B cell (primary cell): ENCODE results near the gene TBC1D9B. TPM values are rescaled to one million over a fixed set of nuclear protein-coding genes. Genes with fewer than 3 reads are reported as not detected.

Experiments used
- ATAC-seq: fragments of 200-7000 bp; cut with Tn5 transposase; one replicate; pipeline ENCODE4 v1.10.0; 2021; ENCODE audit warnings: low read depth, mild to moderate bottlenecking, moderate number of reproducible peaks, moderate library complexity
- CTCF ChIA-PET: fragments of 350-600 bp; sonication (Branson Sonifier 250); formaldehyde crosslinking; loops from one replicate; lab custom pipeline; 2021; ENCODE audit warnings: antibody characterized with exemption, inconsistent platforms; lab: Charles Lee
- POLR2A ChIA-PET: fragments of 350-600 bp; sonication (Branson Sonifier 250); formaldehyde crosslinking; loops from one replicate; lab custom pipeline; 2021; ENCODE audit warnings: antibody characterized with exemption; lab: Charles Lee
- DNase-seq: peaks from one replicate; pipeline ENCODE4 v3.0.0; 2013
- H2AFZ ChIP-seq: 2 replicates; pipeline ENCODE4 v1.6.1; 2012; ENCODE audit warnings: mild to moderate bottlenecking, low read depth, low read length; ENCODE audit not compliant: insufficient read depth, poor library complexity, severe bottlenecking
- H3K27ac ChIP-seq, 2 donors: 1 replicate in 1 of 2; 2 replicates in 1 of 2; pipeline ENCODE4 v1.5.1; 2012 to 2013; ENCODE audit warnings: low read length in 2 of 2, mild to moderate bottlenecking in 2 of 2, moderate library complexity in 1 of 2
- H3K27me3 ChIP-seq, 4 experiments: fragments of 200-600 bp in 1 of 4; sonication (generic) in 1 of 4; replicated peaks in 1 of 4; 1 replicate in 2 of 4; 2 replicates in 2 of 4; pipeline versions ENCODE4 v1.6.1 to v1.7.0; 2013 to 2016; ENCODE audit warnings: low read length in 3 of 4, mild to moderate bottlenecking in 2 of 4, mixed read lengths in 1 of 4, moderate library complexity in 1 of 4; ENCODE audit not compliant: insufficient read depth in 4 of 4, control insufficient read depth in 3 of 4; ENCODE audit errors: control extremely low read depth in 1 of 4
- H3K36me3 ChIP-seq, 2 experiments: replicated peaks in 1 of 2; 1 replicate in 1 of 2; 2 replicates in 1 of 2; pipeline versions ENCODE4 v1.6.1 to v1.7.1; 2013; ENCODE audit warnings: low read length in 1 of 2; ENCODE audit not compliant: insufficient read depth in 2 of 2, control insufficient read depth in 1 of 2; ENCODE audit errors: control extremely low read depth in 1 of 2, extremely low read depth in 1 of 2
- H3K4me1 ChIP-seq, 2 donors: fragments of 200-600 bp in 1 of 2; sonication (generic) in 1 of 2; 1 replicate in 1 of 2; 2 replicates in 1 of 2; pipeline versions ENCODE4 v1.5.1 to v1.6.1; 2013 to 2017; ENCODE audit warnings: low read length in 2 of 2; ENCODE audit not compliant: control insufficient read depth in 2 of 2, insufficient read depth in 2 of 2
- H3K4me2 ChIP-seq: replicated peaks from 2 replicates; pipeline ENCODE3; 2012; ENCODE audit warnings: mild to moderate bottlenecking, low read depth, low read length; ENCODE audit not compliant: poor library complexity, severe bottlenecking
- H3K4me3 ChIP-seq, 5 experiments: fragments of 200-600 bp in 1 of 5; sonication (generic) in 1 of 5; 1 replicate in 3 of 5; 2 replicates in 2 of 5; pipeline versions ENCODE4 v1.5.1 to v1.7.0; 2011 to 2016; ENCODE audit warnings: low read length in 4 of 5, mild to moderate bottlenecking in 4 of 5, low read depth in 2 of 5, control low read depth in 1 of 5, moderate library complexity in 1 of 5; ENCODE audit not compliant: insufficient read depth in 1 of 5; ENCODE audit errors: control extremely low read depth in 1 of 5, extremely low read depth in 1 of 5
- H3K79me2 ChIP-seq: fragments of 200-600 bp; sonication (generic); one replicate; pipeline ENCODE4 v1.6.0; 2016; ENCODE audit warnings: low read length; ENCODE audit not compliant: control insufficient read depth, insufficient read depth
- H3K9ac ChIP-seq: fragments of 200-600 bp; sonication (generic); 2 replicates; pipeline ENCODE4 v1.6.1; 2017; ENCODE audit warnings: mild to moderate bottlenecking, low read length, moderate library complexity
- H3K9me3 ChIP-seq, 3 donors: one replicate each; pipeline versions ENCODE4 v1.6.1 to v1.7.1; 2013; ENCODE audit warnings: low read length in 2 of 3; ENCODE audit not compliant: control insufficient read depth in 2 of 3, insufficient read depth in 1 of 3; ENCODE audit errors: control extremely low read depth in 1 of 3
- H4K20me1 ChIP-seq: 2 replicates; pipeline ENCODE4 v1.6.0; 2012; ENCODE audit warnings: mild to moderate bottlenecking, low read length; ENCODE audit not compliant: insufficient read depth, control insufficient read depth, poor library complexity, severe bottlenecking
- H3K27ac Mint-ChIP-seq: one replicate; pipeline ENCODE4 v1.8.0; 2021; ENCODE audit warnings: mixed read lengths
- H3K27me3 Mint-ChIP-seq: one replicate; pipeline ENCODE4 v1.8.0; 2021; ENCODE audit warnings: mixed read lengths
- H3K4me1 Mint-ChIP-seq: one replicate; pipeline ENCODE4 v1.8.0; 2021; ENCODE audit warnings: mixed read lengths
- H3K4me3 Mint-ChIP-seq: one replicate; pipeline ENCODE4 v1.8.0; 2021; ENCODE audit warnings: mixed read lengths
- H3K9me3 Mint-ChIP-seq: one replicate; pipeline ENCODE4 v1.8.0; 2022; ENCODE audit warnings: mixed read lengths; ENCODE audit not compliant: insufficient read depth
- EZH2 ChIP-seq: IDR thresholded peaks from 2 replicates; pipeline ENCODE4 v1.6.1; 2012; ENCODE audit warnings: borderline replicate concordance, low read depth, mild to moderate bottlenecking, moderate library complexity, low read length; ENCODE audit not compliant: insufficient read depth, poor library complexity, severe bottlenecking
- WGBS: methylation state at CpG from one replicate; pipeline ENCODE4 v1.1.5; 2013; ENCODE audit warnings: missing lambda C conversion rate; ENCODE audit not compliant: insufficient coverage; 5-methylcytosine and 5-hydroxymethylcytosine counted together
- intact Hi-C: fragments of 100-400 bp; cut with micrococcal nuclease; formaldehyde crosslinking; loops from one replicate; pipeline ENCODE4 v1.10.0; 2022
- polyA plus RNA-seq: library from polyadenylated mRNA; depleted of rRNA; stranded (reverse); fragments of >200 nt; gene quantifications from 2 replicates; pipeline ENCODE4 v1.2.3, GENCODE V29; 2012
- total RNA-seq, 2 donors: library from RNA; stranded (reverse); fragments of 120-200 nt in 1 of 2; gene quantifications; 1 replicate in 1 of 2; 2 replicates in 1 of 2; pipeline versions ENCODE4 v1.2.3 to v1.2.4, GENCODE V29; 2013 to 2022
- TF ChIP-seq, protein P1 (sequence below): fragments of 200-600 bp; IDR thresholded peaks from one replicate; pipeline ENCODE4 v1.8.0; 2022; ENCODE audit warnings: antibody characterized with exemption, mild to moderate bottlenecking

The TBC1D9B gene
- total and polyA plus RNA-seq, 2 donors (not counting 1 experiment from before 2014, with no cell fraction given) = 143 to 144 TPM

DNA sequence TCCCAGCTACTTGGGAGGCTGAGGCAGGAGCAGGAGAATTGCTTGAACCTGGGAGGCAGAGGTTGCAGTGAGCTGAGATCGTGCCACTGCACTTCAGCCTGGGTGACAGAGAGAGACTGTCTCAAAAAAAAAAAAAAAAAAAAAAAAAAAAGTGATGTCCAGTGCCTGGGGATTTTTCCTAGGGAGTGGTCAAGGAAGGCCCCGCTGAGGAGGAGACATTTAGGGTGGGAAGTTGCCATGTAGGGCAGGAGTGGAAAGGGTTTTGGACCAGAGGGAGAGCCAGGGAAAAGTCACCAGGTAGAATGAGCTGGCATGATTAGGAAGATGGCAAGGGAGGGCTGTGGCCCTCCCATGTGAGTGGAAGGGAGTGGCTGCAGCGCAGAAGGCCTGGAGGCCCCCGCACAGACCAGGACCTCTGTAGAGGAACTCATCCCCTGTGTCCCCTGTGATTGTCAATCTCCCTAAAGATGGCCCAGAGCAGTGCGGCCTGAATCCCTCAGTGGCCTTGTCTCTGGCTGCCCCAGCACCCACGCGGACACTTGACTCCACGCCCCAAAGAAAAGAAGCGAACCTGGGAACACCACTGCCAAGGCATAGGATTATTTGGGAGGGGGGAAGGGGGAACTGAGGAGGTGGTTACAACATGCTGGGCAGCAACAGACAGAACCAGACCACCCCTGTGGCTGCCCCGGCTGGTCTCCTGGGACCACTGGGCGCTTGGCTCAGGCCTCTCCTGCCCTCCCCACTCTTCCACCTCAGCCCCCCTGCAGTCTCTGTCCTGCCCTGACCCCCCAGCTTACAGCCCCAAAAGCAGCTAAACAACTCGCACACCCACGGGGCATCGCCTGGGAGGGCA lies 89.6 kb downstream of the TBC1D9B start:
- 88% methylated on average over 10 of the region's 14 CpGs for WGBS
- Histone ChIP-seq H3K27ac (peak overlapping the region; percentile 73 to 98), H3K4me1 (peaks cover 40 to 52% of the 10 kb centered on the region in 2 donors), H3K27me3 (peaks cover 0 to 6% (median 0%) of the 10 kb centered on the region in 4 experiments), H3K36me3 (peaks cover 0 to 10% of the 10 kb centered on the region in 2 experiments), H2AFZ (peak overlapping the region; percentile 66), H3K4me2 (peak overlapping the region; percentile 98), H3K79me2 (peaks cover 39% of the 10 kb centered on the region), H4K20me1 (peaks cover 24% of the 10 kb centered on the region), H3K4me3 (peak overlapping the region in 4 of 5 experiments; percentile 38 to 59 (median 50)), H3K9ac (peak overlapping the region; percentile 98), H3K9me3 (peaks cover 0 to 3% (median 0%) of the 10 kb centered on the region in 3 donors)
- H3K27ac Mint-ChIP-seq = peak overlapping the region; percentile 96
- intact Hi-C loops = loop anchor here (5.0 kb wide), 2 partner anchors 254 to 266 kb away; partner anchors contain the start of genes RNF130 and RUFY1
- peaks cover 50% of the 10 kb centered on the region for H3K4me1 Mint-ChIP-seq
- POLR2A ChIA-PET = interaction anchor here (1.9 to 3.4 kb wide), 2 partner anchors 11 to 22 kb away, joined by 8 to 44 read pairs; partner anchors contain the start of gene MGAT4B
- H3K4me3 Mint-ChIP-seq = peak overlapping the region; percentile 91
- CTCF ChIA-PET = no interaction called here
- DNase-seq (peak; percentile 44), ATAC-seq (no peak)
- no peaks in the 10 kb centered on the region for H3K9me3 Mint-ChIP-seq
- no peaks in the 10 kb centered on the region for H3K27me3 Mint-ChIP-seq
- TF ChIP-seq EZH2 = no peak
- TF ChIP-seq, protein P1, sequence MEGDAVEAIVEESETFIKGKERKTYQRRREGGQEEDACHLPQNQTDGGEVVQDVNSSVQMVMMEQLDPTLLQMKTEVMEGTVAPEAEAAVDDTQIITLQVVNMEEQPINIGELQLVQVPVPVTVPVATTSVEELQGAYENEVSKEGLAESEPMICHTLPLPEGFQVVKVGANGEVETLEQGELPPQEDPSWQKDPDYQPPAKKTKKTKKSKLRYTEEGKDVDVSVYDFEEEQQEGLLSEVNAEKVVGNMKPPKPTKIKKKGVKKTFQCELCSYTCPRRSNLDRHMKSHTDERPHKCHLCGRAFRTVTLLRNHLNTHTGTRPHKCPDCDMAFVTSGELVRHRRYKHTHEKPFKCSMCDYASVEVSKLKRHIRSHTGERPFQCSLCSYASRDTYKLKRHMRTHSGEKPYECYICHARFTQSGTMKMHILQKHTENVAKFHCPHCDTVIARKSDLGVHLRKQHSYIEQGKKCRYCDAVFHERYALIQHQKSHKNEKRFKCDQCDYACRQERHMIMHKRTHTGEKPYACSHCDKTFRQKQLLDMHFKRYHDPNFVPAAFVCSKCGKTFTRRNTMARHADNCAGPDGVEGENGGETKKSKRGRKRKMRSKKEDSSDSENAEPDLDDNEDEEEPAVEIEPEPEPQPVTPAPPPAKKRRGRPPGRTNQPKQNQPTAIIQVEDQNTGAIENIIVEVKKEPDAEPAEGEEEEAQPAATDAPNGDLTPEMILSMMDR = no peak
